Measurements from ENCODE around the gene EPB41L4B.

GRCh38 chr9:109286571-109286977 is 34.3 kb downstream of the EPB41L4B start:
- no peak for TF ChIP-seq CTCF (IDR thresholded peaks at IDR 0.05)
- no peak for TF ChIP-seq POLR2A (IDR thresholded peaks at IDR 0.05; ENCODE audit: low read depth)
- TF ChIP-seq EP300 (IDR thresholded peaks at IDR 0.05), result no peak

Data from esophagus muscularis mucosa (tissue), 4 donors.